Natural killer cell (primary cell): ENCODE data around the gene CAPN11. TPM values are rescaled to one million over a fixed set of nuclear protein-coding genes. Genes with fewer than 3 reads are reported as not detected.
A peak's percentile ranks its signal among the peaks of the same experiment; 100 is the strongest.

Experiments
- ATAC-seq, 3 donors: fragments of 150-1000 bp in 2 of 3; fragments of 200-7000 bp in 1 of 3; cut with Tn5 transposase; 1 replicate in 1 of 3; 2 replicates in 2 of 3; pipeline ENCODE4 v1.10.0; 2021; ENCODE audit warnings: mild to moderate bottlenecking in 2 of 3, moderate library complexity in 2 of 3
- DNase-seq, 2 donors: peaks; one replicate each; pipeline versions ENCODE4 v3.0.0 to v3.0.0-alpha.2; 2013 to 2021; ENCODE audit warnings: mixed read lengths in 1 of 2
- H3K27ac ChIP-seq: one replicate; pipeline ENCODE4 v1.5.1; 2013; ENCODE audit warnings: mild to moderate bottlenecking, low read length
- H3K27me3 ChIP-seq: one replicate; pipeline ENCODE4 v1.6.1; 2013; ENCODE audit warnings: low read length; ENCODE audit not compliant: control insufficient read depth, insufficient read depth
- H3K36me3 ChIP-seq: one replicate; pipeline ENCODE4 v1.6.1; 2013; ENCODE audit warnings: low read length; ENCODE audit not compliant: control insufficient read depth, insufficient read depth
- H3K4me1 ChIP-seq: one replicate; pipeline ENCODE4 v1.6.1; 2013; ENCODE audit warnings: low read length; ENCODE audit not compliant: control insufficient read depth, insufficient read depth
- H3K4me3 ChIP-seq: one replicate; pipeline ENCODE4 v1.5.1; 2013; ENCODE audit warnings: low read length
- H3K9me3 ChIP-seq: one replicate; pipeline ENCODE4 v1.6.1; 2013; ENCODE audit warnings: low read length; ENCODE audit not compliant: control insufficient read depth, insufficient read depth
- H3K27ac Mint-ChIP-seq, 2 donors: one replicate each; pipeline ENCODE4 v1.8.0; 2022; ENCODE audit warnings: mild to moderate bottlenecking in 2 of 2, mixed read lengths in 2 of 2, moderate library complexity in 1 of 2
- H3K27me3 Mint-ChIP-seq, 2 donors: one replicate each; pipeline ENCODE4 v1.8.0; 2022; ENCODE audit warnings: low read depth in 2 of 2, mixed read lengths in 2 of 2
- H3K36me3 Mint-ChIP-seq: one replicate; pipeline ENCODE4 v1.8.0; 2022; ENCODE audit warnings: mixed read lengths
- H3K4me1 Mint-ChIP-seq, 2 donors: one replicate each; pipeline ENCODE4 v1.8.0; 2022; ENCODE audit warnings: mixed read lengths in 2 of 2
- H3K4me3 Mint-ChIP-seq: one replicate; pipeline ENCODE4 v1.8.0; 2022; ENCODE audit warnings: mild to moderate bottlenecking, moderate library complexity, mixed read lengths
- H3K9me3 Mint-ChIP-seq, 2 donors: one replicate each; pipeline ENCODE4 v1.8.0; 2022; ENCODE audit warnings: mixed read lengths in 2 of 2
- WGBS: methylation state at CpG from one replicate; pipeline ENCODE4 v1.1.7; 2013; ENCODE audit warnings: missing lambda C conversion rate; ENCODE audit not compliant: insufficient coverage; 5-methylcytosine and 5-hydroxymethylcytosine counted together
- intact Hi-C: fragments of 100-400 bp; cut with micrococcal nuclease; formaldehyde crosslinking; loops from one replicate; pipeline ENCODE4 v1.14.2; 2022
- total RNA-seq, 4 donors: library from RNA; stranded (reverse); fragments of 120-200 nt in 1 of 4; gene quantifications; one replicate each; pipeline versions ENCODE4 v1.2.3 to v1.2.4, GENCODE V29; 2013 to 2022
- TF ChIP-seq, protein P1 (sequence below): fragments of 200-600 bp; IDR thresholded peaks from one replicate; pipeline ENCODE4 v1.8.0; 2022; ENCODE audit warnings: antibody characterized with exemption

The CAPN11 gene
- total RNA-seq, 3 donors from 2014 or later (not counting 1 experiment from before 2014, with no cell fraction given), result not detected

DNA sequence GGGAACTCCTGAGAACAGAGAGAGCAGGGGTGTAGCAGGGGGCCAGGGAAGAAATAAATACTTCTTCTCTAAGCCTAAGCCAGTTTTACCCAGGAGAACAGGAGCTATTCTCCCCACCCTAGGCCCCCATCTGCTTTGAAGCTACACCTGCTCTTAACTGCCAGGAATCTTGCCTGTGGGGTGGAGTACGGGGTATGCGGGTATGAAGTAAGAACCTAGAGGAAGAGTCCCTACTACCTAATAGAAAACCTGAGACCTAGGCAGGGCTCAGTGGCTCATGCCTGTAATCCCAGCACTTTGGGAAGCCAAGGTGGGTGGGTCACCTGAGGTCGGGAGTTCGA lies 66.3 kb downstream of the CAPN11 start:
- H3K4me3 ChIP-seq, result no peak overlapping the region
- H3K9me3 ChIP-seq, result no peaks in the 10 kb centered on the region
- no peaks in the 10 kb centered on the region for H3K36me3 ChIP-seq
- no peak overlapping the region for H3K27ac ChIP-seq
- intact Hi-C loops, result loop anchor here (5.0 kb wide), 1 partner anchor 53 kb away; no protein-coding TSS in a partner anchor
- no peak overlapping the region for H3K27ac Mint-ChIP-seq
- H3K36me3 Mint-ChIP-seq, result no peaks in the 10 kb centered on the region
- no peaks in the 10 kb centered on the region for H3K9me3 Mint-ChIP-seq
- no peaks in the 10 kb centered on the region for H3K27me3 ChIP-seq
- peak overlapping the region; percentile 13 for H3K4me3 Mint-ChIP-seq
- WGBS, result 100% methylated on average over 2 of the region's 4 CpGs
- peaks cover 20% of the 10 kb centered on the region for H3K4me1 ChIP-seq
- H3K4me1 Mint-ChIP-seq, result peaks cover 16 to 29% of the 10 kb centered on the region in 2 donors
- no peaks in the 10 kb centered on the region for H3K27me3 Mint-ChIP-seq
- ATAC-seq (no peak), DNase-seq (no peak)
- TF ChIP-seq, protein P1, sequence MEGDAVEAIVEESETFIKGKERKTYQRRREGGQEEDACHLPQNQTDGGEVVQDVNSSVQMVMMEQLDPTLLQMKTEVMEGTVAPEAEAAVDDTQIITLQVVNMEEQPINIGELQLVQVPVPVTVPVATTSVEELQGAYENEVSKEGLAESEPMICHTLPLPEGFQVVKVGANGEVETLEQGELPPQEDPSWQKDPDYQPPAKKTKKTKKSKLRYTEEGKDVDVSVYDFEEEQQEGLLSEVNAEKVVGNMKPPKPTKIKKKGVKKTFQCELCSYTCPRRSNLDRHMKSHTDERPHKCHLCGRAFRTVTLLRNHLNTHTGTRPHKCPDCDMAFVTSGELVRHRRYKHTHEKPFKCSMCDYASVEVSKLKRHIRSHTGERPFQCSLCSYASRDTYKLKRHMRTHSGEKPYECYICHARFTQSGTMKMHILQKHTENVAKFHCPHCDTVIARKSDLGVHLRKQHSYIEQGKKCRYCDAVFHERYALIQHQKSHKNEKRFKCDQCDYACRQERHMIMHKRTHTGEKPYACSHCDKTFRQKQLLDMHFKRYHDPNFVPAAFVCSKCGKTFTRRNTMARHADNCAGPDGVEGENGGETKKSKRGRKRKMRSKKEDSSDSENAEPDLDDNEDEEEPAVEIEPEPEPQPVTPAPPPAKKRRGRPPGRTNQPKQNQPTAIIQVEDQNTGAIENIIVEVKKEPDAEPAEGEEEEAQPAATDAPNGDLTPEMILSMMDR, result no peak

DNA sequence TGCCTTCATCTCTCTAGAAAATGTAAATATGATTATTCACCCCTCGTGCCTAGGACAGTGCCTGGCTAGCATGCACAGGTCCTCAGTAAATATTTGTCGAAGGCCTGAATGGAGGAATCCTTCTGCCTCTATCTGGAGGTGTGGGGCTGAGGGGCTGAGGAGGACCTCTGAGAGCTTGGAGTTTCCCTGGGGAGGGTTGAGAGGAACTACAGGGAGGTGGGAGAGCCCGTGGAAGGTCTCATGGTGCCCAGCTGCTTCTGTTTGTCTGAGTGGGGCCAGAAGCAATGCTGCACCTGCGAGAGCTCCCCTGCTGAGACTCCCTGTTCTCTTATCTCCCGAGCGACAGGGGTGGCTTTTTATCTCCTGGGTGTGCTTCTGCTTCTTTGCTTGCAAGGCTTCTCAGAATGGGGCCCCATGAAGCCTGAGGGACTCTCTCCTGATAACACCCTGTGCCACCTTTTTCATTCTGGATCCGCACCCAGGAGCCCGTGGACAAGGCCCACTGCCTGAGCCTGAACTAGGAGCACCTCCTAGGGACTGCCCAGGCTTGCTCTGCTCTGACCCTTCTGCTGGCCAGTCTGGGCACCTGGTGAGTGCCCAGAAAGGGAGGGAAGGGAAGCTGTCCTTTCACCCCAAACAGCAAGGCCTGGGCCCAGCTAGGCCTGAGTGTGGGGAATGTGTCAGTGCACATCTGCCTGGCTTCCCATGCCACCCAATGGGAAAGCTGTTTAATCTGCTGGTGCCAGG lies 67.1 kb downstream of the CAPN11 start:
- Mint-ChIP-seq H3K4me3 (no peak overlapping the region), H3K36me3 (no peaks in the 10 kb centered on the region), H3K27ac (no peak overlapping the region), H3K9me3 (no peaks in the 10 kb centered on the region), H3K27me3 (no peaks in the 10 kb centered on the region), H3K4me1 (peaks cover 16 to 29% of the 10 kb centered on the region in 2 donors)
- WGBS, result 81% methylated on average over 8 of the region's 8 CpGs
- no peak overlapping the region for H3K4me3 ChIP-seq
- no peaks in the 10 kb centered on the region for H3K9me3 ChIP-seq
- no peaks in the 10 kb centered on the region for H3K36me3 ChIP-seq
- H3K27ac ChIP-seq, result no peak overlapping the region
- no peak for DNase-seq
- no peak for ATAC-seq
- H3K4me1 ChIP-seq, result peaks cover 19% of the 10 kb centered on the region
- TF ChIP-seq, protein P1, result no peak
- H3K27me3 ChIP-seq, result no peaks in the 10 kb centered on the region
- intact Hi-C loops, result no loop called here

DNA sequence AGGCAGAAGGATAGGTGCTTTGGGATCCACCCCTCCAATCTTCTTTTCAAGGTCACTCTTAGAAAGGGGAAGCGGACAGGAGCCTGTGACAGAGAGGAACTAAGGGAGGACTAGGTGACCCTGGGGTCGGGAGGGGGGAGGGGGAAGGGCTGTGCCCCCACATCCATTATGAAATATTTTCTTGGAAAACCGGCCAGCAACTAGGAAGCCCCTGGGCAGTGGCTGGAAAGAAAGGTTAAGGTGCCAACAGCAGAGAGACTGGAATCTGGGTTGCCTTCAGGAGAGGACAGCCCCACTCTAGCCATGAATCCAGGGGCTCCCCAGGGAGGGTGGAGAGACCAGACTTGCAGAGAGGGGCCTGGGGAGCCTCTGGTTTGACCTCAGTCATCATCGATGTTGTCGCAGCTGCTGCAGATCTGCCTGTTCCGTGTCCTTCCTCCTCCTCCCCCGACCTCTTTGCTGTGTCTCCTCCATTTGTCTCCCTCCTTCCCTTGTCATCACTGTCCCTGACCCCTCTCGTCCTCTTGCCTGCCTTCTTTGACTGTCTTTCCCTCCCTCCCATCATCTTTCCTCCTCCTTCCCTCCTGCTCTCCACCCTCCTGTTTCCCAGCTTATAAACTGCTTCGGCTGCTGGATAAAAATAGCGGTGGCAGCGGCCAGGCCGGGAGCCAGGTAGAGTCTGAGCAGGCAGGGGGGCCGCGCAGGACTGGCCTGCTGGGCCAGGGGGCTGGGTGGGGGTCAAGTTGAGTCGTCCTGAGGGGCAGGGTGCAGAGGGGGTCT lies 67.9 kb downstream of the CAPN11 start:
- TF ChIP-seq, protein P1, result no peak
- Mint-ChIP-seq H3K4me3 (no peak overlapping the region), H3K4me1 (peaks cover 16 to 23% of the 10 kb centered on the region in 2 donors), H3K9me3 (no peaks in the 10 kb centered on the region), H3K27ac (no peak overlapping the region), H3K27me3 (no peaks in the 10 kb centered on the region), H3K36me3 (no peaks in the 10 kb centered on the region)
- DNase-seq, result no peak
- Histone ChIP-seq H3K9me3 (no peaks in the 10 kb centered on the region), H3K27me3 (no peaks in the 10 kb centered on the region), H3K36me3 (no peaks in the 10 kb centered on the region), H3K4me3 (no peak overlapping the region), H3K27ac (no peak overlapping the region), H3K4me1 (peaks cover 19% of the 10 kb centered on the region)
- ATAC-seq, result no peak
- intact Hi-C loops, result no loop called here
- WGBS, result 87% methylated on average over 15 of the region's 15 CpGs
